BE2C (cell line): ENCODE results near the gene ARHGEF1.

ENCODE experiments used
- DNase-seq: peaks from one replicate; pipeline ENCODE4 v3.0.0-alpha.2; 2020
- H3K27me3 ChIP-seq: fragments of 250-450 bp; sonication (Bioruptor Pico); 2 replicates; pipeline ENCODE4 v1.5.1; 2020; ENCODE audit warnings: mild to moderate bottlenecking
- H3K36me3 ChIP-seq: fragments of 250-450 bp; sonication (Bioruptor Pico); 2 replicates; pipeline ENCODE4 v1.5.1; 2020; ENCODE audit warnings: mild to moderate bottlenecking
- H3K4me1 ChIP-seq: fragments of 250-450 bp; sonication (Bioruptor Pico); 2 replicates; pipeline ENCODE4 v1.5.1; 2020
- H3K4me3 ChIP-seq: 2 replicates; pipeline ENCODE4 v1.5.1; 2011; ENCODE audit warnings: low read depth, low read length
- H3K9me3 ChIP-seq: fragments of 250-450 bp; sonication (Bioruptor Pico); 2 replicates; pipeline ENCODE4 v1.5.1; 2020
- CTCF ChIP-seq: IDR thresholded peaks from 2 replicates; pipeline ENCODE4 v1.5.1; 2012; ENCODE audit warnings: mild to moderate bottlenecking, low read depth, low read length

ARHGEF1 gene

GRCh38 chr19:41845051-41845590, 37.9 kb upstream of the ARHGEF1 start:
- Histone ChIP-seq H3K9me3 (no peaks in the 10 kb centered on the region), H3K4me1 (no peaks in the 10 kb centered on the region), H3K4me3 (no peak overlapping the region), H3K36me3 (no peaks in the 10 kb centered on the region), H3K27me3 (peaks cover 22% of the 10 kb centered on the region)
- DNase-seq: no peak
- no peak for TF ChIP-seq CTCF

- no peak overlapping the region for H3K4me3 ChIP-seq
- H3K9me3 ChIP-seq: no peaks in the 10 kb centered on the region
- no peak for TF ChIP-seq CTCF
- H3K27me3 ChIP-seq: peaks cover 36% of the 10 kb centered on the region
- no peak for DNase-seq
- H3K4me1 ChIP-seq: no peaks in the 10 kb centered on the region
- no peaks in the 10 kb centered on the region for H3K36me3 ChIP-seq
These were observed 35.5 kb upstream of the ARHGEF1 start for GRCh38 chr19:41847351-41848105.

- DNase-seq: no peak
- no peaks in the 10 kb centered on the region for H3K36me3 ChIP-seq
- TF ChIP-seq CTCF: no peak
- no peaks in the 10 kb centered on the region for H3K9me3 ChIP-seq
- peaks cover 47% of the 10 kb centered on the region for H3K27me3 ChIP-seq
- H3K4me3 ChIP-seq: no peak overlapping the region
- H3K4me1 ChIP-seq: no peaks in the 10 kb centered on the region
These were observed 34.3 kb upstream of the ARHGEF1 start for GRCh38 chr19:41848666-41849065.

- DNase-seq: no peak
- Histone ChIP-seq H3K4me3 (no peak overlapping the region), H3K4me1 (no peaks in the 10 kb centered on the region), H3K27me3 (peaks cover 51% of the 10 kb centered on the region), H3K9me3 (no peaks in the 10 kb centered on the region), H3K36me3 (no peaks in the 10 kb centered on the region)
- TF ChIP-seq CTCF: no peak
These were observed 33.9 kb upstream of the ARHGEF1 start for GRCh38 chr19:41849067-41849466.

GRCh38 chr19:41850381-41850780, 32.6 kb upstream of the ARHGEF1 start:
- H3K36me3 ChIP-seq: no peaks in the 10 kb centered on the region
- DNase-seq: no peak
- no peaks in the 10 kb centered on the region for H3K4me1 ChIP-seq
- no peak for TF ChIP-seq CTCF
- H3K4me3 ChIP-seq: no peak overlapping the region
- H3K27me3 ChIP-seq: peaks cover 65% of the 10 kb centered on the region
- H3K9me3 ChIP-seq: no peaks in the 10 kb centered on the region

GRCh38 chr19:41851456-41851855, 31.5 kb upstream of the ARHGEF1 start:
- Histone ChIP-seq H3K4me1 (no peaks in the 10 kb centered on the region), H3K9me3 (no peaks in the 10 kb centered on the region), H3K36me3 (no peaks in the 10 kb centered on the region), H3K27me3 (peaks cover 71% of the 10 kb centered on the region), H3K4me3 (no peak overlapping the region)
- no peak for DNase-seq
- TF ChIP-seq CTCF: no peak
